Thoracic aorta (tissue), 2 donors: Measurements from ENCODE around the gene FYB1. TPM values are rescaled to one million over a fixed set of nuclear protein-coding genes. Genes with fewer than 3 reads are reported as not detected.

Source experiments
- ATAC-seq: fragments of 150-250 bp; one replicate; pipeline ENCODE4 v1.8.0; 2017; ENCODE audit warnings: low read depth; ENCODE audit not compliant: insufficient number of reproducible peaks, low FRiP score
- DNase-seq: peaks from one replicate; pipeline ENCODE4 v3.0.0-alpha.2; 2020; ENCODE audit warnings: low spot score
- H3K27ac ChIP-seq, 2 donors: fragments of 200-600 bp; sonication (generic); 1 replicate in 1 of 2; 2 replicates in 1 of 2; pipeline ENCODE4 v1.5.1; 2016; ENCODE audit warnings: mild to moderate bottlenecking in 2 of 2, moderate library complexity in 2 of 2
- H3K27me3 ChIP-seq: fragments of 200-600 bp; sonication (generic); replicated peaks from 2 replicates; pipeline ENCODE4 v1.6.0; 2016; ENCODE audit warnings: mild to moderate bottlenecking; ENCODE audit not compliant: insufficient read depth
- H3K36me3 ChIP-seq: fragments of 200-600 bp; sonication (generic); one replicate; pipeline ENCODE4 v1.5.1; 2016
- H3K4me1 ChIP-seq, 2 donors: fragments of 200-600 bp; sonication (generic); 1 replicate in 1 of 2; 2 replicates in 1 of 2; pipeline versions ENCODE4 v1.5.1 to v1.6.0; 2016; ENCODE audit warnings: low read depth in 2 of 2, mild to moderate bottlenecking in 1 of 2; ENCODE audit not compliant: control insufficient read depth in 1 of 2
- H3K4me3 ChIP-seq: fragments of 200-600 bp; sonication (generic); 2 replicates; pipeline ENCODE4 v1.5.1; 2016; ENCODE audit warnings: mild to moderate bottlenecking
- H3K9me3 ChIP-seq: fragments of 200-600 bp; sonication (generic); 2 replicates; pipeline ENCODE4 v1.5.1; 2016
- CTCF ChIP-seq: fragments of 200-600 bp; sonication (generic); IDR thresholded peaks from one replicate; pipeline ENCODE4 v1.5.1; 2019; ENCODE audit warnings: antibody characterized with exemption
- total RNA-seq, 2 donors: library from RNA; depleted of rRNA; stranded (reverse); fragments of >200 nt; gene quantifications; one replicate each; pipeline versions ENCODE4 v1.1.0 to v1.2.3, GENCODE V29; 2016

The FYB1 gene
- total RNA-seq, 2 donors from 2014 or later, result 12.9 to 29.8 TPM

- H3K4me1 ChIP-seq, result no peaks in the 10 kb centered on the region
- no peak for TF ChIP-seq CTCF
- no peak overlapping the region for H3K27ac ChIP-seq
- H3K4me3 ChIP-seq, result no peak overlapping the region
- no peaks in the 10 kb centered on the region for H3K27me3 ChIP-seq
- H3K9me3 ChIP-seq, result no peaks in the 10 kb centered on the region
- H3K36me3 ChIP-seq, result no peaks in the 10 kb centered on the region
- DNase-seq (no peak), ATAC-seq (no peak)
Measured at GRCh38 chr5:39173069-39173468, 46.3 kb downstream of the FYB1 start.

- DNase-seq, result no peak
- no peak for ATAC-seq
- Histone ChIP-seq H3K4me3 (no peak overlapping the region), H3K4me1 (no peaks in the 10 kb centered on the region), H3K36me3 (no peaks in the 10 kb centered on the region), H3K9me3 (no peaks in the 10 kb centered on the region), H3K27ac (no peak overlapping the region), H3K27me3 (no peaks in the 10 kb centered on the region)
- TF ChIP-seq CTCF, result no peak
Measured at GRCh38 chr5:39172593-39172992, 46.8 kb downstream of the FYB1 start.

GRCh38 chr5:39171647-39172046 lies 47.7 kb downstream of the FYB1 start:
- DNase-seq (no peak), ATAC-seq (no peak)
- Histone ChIP-seq H3K4me1 (no peaks in the 10 kb centered on the region), H3K4me3 (no peak overlapping the region), H3K27me3 (no peaks in the 10 kb centered on the region), H3K36me3 (no peaks in the 10 kb centered on the region), H3K9me3 (no peaks in the 10 kb centered on the region), H3K27ac (no peak overlapping the region)
- TF ChIP-seq CTCF, result no peak

GRCh38 chr5:39169081-39169480 lies 50.3 kb downstream of the FYB1 start:
- ATAC-seq (no peak), DNase-seq (no peak)
- no peak overlapping the region for H3K27ac ChIP-seq
- no peaks in the 10 kb centered on the region for H3K36me3 ChIP-seq
- H3K9me3 ChIP-seq, result no peaks in the 10 kb centered on the region
- no peaks in the 10 kb centered on the region for H3K27me3 ChIP-seq
- no peak for TF ChIP-seq CTCF
- no peak overlapping the region for H3K4me3 ChIP-seq
- no peaks in the 10 kb centered on the region for H3K4me1 ChIP-seq

- H3K36me3 ChIP-seq, result no peaks in the 10 kb centered on the region
- H3K27me3 ChIP-seq, result no peaks in the 10 kb centered on the region
- no peaks in the 10 kb centered on the region for H3K9me3 ChIP-seq
- ATAC-seq, result no peak
- no peak overlapping the region for H3K4me3 ChIP-seq
- no peak for DNase-seq
- no peaks in the 10 kb centered on the region for H3K4me1 ChIP-seq
- no peak for TF ChIP-seq CTCF
- H3K27ac ChIP-seq, result no peak overlapping the region
Measured at GRCh38 chr5:39167972-39168342, 51.4 kb downstream of the FYB1 start.
